Measurements from ENCODE around the gene RAX2.

GRCh38 chr19:3776479-3777040, 4.5 kb upstream of the RAX2 start:
- TF ChIP-seq CTCF (conservative IDR thresholded peaks at IDR 0.05; ENCODE audit: low read length) = no peak
- no peak for TF ChIP-seq EZH2phosphoT487 (IDR thresholded peaks at IDR 0.05; ENCODE audit: borderline replicate concordance)

All from Loucy (cell line).